GM19328 (cell line): ENCODE results near the gene PDZRN3.
A peak's percentile ranks its signal among the peaks of the same experiment; 100 is the strongest.

Experiments used
- ATAC-seq: cut with Tn5 transposase; IDR thresholded peaks from one replicate; pipeline ENCODE4 v1.9.1; 2021; ENCODE audit warnings: mild to moderate bottlenecking, moderate library complexity; ENCODE audit not compliant: unreplicated experiment

Gene PDZRN3

DNA sequence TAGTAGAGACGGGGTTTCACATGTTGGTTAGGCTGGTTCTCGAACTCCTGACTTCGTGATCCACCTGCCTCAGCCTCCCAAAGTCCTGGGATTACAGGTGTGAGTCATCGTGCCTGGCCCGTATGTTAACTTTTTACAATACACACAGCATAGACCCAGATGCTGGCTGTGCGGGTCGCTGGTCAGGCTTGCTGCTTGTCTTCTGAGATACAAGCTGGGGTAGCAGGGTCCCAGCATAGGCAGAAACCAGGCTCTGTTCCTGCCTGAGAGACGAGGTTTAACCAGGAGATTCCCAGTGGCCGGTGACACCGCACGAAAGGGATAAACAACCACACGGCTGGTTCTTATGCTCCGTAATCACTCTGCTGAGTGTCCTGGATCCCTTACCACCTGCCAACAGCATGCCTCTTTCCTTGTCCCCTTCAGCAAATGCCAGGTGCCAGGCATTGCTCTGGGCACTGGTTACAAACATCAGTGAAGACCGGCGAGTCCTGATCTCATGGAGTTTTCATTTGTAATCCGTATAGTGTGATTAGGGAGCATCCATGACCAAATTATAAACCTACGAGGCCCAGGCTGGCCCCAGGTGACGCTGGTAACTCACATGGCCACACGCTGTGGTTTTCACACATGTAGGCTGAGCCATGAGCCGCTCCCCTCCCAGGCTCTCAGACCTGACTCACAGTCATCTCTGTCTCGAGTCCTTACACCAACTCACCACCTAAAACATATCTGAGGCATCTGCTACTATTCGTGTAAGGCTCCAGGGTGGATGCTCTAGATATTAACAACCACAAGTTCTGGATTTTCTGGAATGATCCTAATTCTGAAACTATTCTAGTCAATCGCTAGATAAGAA lies 125.7 kb downstream of the PDZRN3 start:
- no peak for ATAC-seq

DNA sequence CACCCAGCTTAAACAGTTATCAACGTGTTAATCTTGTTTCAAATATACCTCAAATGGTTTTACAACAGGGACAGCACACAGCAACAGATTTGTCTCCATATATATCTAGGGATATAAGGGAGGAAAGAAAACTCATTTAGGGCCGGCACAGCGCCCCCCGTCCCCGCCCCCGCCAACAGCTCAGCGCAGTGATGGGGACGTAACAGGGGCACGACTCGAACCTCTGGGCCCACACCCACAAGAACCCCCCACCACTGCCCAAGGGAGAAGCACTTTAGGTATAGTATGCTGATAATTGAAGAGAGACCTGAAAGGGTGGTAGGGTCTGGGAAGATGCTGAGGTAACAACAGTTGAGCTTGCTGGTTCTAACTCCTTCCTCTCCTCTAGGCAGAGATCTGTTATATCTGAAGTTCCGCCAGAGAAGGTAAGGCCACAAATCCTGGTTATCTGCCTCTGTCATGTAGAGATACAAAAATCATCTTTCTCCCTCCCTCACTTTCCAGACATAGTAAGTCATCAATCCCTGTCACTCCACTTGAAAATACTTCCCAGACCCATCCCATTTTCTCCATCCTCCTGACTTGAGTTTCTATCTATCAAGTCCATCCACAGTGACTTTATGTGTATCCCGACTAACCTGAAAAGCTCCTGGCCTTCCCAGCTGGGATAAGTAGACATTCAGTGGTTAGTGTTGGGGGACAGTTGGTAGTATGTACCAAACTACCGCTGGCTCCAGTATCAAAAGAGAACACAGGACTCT lies 126.9 kb downstream of the PDZRN3 start:
- no peak for ATAC-seq

DNA sequence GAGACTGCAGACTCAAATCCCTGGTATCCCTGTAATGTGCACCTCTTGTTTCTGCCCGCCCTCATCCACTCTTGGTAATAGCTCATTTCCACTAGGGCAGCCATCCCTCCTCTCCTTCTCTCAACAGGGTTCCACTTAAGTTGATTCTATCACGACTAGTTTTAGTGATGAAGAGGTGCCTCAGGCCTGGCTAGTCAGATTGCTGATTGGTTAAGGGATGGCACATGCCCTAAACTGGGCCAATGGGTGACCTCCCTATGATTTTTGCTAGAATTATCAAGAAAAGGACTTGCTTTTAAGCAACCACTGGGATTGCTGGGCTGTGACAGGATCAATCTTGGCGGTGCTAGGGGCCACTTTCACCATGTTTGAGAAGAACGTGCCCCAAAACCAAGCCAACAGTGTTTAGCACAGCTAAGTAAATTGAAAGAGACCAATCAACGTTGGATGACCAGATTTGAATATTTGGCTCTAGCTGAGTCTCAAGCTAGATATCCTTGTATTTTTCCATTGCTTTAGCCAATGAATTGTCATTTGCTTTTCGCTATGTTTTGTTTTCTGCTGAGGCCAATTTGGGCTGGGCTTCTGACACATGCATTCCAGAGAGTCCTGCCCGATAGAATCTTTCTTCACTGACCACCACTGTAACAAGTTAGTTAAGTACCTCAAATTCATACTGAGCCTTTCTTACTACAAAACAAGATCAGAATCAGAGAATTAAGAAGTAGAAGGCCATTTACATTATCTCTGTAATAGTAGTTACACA lies 131.0 kb downstream of the PDZRN3 start:
- no peak for ATAC-seq

DNA sequence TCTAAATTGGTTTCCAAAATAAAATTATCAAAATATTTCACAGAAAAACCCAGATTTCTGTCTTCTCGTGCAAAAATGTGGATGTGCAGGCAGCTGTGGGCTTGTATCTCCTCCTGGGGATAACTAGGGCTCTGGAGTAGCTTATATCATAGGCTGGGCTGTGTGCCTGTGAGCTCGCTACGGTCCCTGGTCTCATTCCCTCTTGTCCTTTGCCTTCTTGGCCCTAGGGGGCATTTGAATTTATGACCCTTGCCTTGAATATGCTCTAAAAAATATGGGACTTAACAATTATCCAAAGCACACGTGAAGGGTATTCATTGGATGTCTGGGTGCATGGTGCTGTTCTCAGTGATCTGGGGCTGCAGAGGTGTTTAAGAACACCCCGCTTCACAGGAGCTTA lies 132.6 kb downstream of the PDZRN3 start:
- ATAC-seq, result no peak

DNA sequence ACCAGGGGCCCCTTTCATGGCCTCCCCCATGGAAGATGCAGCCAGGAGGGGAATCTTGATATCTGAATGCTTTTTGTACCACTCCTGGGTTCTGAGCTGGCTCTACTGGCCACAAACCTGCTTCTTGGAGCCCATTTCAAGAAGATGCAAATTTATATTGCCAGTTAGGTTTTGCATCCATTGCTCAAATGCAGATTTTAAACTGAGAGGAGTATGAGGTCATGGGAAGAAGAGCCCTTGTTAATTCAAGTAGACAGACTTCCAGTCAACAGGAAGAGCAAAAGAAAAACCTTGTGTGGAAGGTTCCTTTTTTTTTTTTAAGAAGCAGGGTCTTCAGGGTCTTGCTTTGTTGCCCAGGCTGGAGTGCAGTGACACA lies 133.5 kb downstream of the PDZRN3 start:
- ATAC-seq, result no peak

DNA sequence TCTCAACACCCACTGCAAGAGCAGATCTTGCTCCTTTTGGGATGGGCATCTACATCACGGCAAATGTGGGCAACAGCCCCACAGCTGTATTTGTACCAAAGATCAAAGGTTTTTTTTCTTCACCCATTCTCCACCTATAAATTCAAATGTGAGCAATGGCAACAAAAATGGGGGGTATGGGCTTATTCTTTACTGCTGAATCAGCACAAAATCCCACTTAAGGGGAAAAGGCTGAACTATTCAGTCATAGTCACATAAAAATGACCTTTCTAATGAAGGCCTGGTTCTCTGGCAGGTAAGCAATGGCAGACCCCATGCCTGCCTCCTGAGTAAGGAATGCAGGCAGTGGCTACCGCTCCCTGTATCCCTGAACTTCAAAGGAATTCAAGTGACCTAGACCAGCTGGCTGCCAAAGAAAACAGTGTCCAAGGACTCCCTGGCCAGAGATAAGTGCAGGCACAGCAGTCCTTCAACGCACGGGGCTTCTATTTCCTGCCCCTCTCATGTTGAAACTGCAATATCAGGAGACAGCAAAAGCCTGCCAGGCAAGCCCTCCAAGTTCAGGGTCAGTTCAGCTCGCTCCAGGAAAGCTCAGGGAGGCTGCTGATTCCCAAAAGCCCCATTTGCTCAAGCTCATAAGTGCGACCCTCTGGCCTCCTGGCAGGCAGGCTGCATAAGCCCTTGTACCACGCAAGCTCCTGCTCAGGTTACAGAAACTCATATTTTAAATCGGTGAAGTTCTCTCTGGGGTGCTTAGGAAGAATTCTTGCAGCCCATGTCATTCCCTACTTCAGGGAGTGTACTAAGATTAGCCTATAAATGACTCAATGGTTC lies 134.1 kb downstream of the PDZRN3 start:
- ATAC-seq, result no peak

DNA sequence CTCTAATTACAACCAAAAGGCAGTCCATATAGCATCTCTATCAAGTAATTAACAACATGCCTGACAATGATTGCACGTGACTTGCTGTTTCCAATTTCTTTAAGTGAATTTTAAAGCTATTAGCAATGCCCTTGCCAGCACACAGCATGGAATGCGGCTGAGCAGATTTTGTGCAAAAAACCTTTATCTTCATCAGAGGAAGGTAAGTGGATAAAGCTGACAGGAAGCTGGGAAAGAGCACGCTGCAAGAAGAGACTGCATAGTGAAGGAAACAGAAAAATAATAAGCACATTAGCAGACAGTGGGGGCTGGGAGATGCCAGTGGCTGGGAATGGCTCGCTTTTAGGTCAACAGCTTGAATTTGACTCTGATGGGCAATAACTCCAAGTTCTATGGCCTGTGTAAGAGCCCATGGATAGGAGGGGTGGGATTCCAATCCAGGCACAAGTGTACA lies 138.8 kb downstream of the PDZRN3 start:
- ATAC-seq, result no peak

DNA sequence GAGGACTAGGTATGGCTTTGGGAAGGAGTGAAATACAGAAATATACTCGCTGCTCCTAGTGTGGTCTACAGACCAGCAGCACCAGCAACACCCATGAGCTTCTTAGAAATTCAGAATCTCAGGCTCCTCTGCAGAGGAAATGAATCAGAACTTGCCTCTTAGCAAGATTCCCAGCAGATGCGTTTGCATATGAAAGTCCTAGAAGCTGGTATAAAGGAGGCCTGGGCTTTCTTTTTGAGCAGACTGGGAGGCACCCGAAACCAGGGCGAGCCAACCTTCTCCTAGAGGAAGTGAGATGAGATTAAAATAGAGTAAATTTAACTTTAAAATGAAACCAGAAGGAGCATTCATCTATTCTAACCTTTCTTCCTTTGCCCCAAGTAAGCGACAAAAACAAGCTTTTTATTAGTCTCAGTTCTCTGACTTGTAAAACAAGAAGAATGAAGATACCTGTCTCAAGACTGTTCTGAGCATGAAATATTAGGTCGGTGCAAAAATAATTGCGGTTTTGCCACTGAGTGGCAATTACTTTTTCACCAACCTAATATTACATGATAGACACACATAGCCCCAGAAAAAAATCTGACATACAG lies 140.0 kb downstream of the PDZRN3 start:
- ATAC-seq, result peak; percentile 62

DNA sequence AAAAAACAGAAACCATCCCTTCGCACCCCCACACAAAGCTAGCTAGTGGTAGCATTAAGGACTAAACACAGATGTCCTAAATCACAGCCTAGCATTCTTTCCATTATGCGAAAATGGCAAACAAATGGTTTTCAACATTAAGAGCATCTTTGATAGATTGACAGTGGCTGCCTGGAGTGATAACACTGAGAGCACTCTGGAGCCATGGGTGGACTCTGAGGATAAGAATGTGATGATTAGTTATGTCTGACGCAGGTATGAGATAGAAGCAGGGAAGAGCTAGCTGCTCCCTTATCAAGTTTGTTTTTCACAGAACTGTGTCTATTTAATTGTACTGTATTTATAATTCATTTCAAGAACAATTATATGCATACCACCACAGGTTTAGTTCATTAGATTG lies 142.9 kb downstream of the PDZRN3 start:
- no peak for ATAC-seq

DNA sequence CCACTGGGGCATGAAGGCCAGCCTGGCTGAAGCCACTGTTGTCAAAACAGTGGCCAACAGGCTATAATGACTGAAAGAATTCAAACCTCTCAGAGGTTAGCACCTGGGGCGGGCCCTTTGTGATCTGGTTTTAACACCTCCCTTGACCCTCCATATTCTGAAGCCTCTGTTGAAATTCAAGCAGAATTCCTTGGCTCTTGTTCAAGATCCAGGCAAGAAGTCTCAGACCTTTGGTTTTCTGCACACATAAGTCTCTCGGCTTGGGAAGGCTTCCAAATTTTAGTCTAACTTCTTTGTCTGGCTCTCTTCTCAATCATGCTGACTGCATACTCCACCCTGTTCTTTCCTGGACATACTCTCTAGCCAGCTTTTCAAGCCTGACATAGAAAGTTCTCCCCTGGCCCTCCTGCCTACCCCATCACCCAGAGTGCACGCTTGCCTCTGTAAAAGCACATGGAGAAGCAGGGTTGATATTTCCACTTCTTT lies 144.5 kb downstream of the PDZRN3 start:
- ATAC-seq, result no peak

DNA sequence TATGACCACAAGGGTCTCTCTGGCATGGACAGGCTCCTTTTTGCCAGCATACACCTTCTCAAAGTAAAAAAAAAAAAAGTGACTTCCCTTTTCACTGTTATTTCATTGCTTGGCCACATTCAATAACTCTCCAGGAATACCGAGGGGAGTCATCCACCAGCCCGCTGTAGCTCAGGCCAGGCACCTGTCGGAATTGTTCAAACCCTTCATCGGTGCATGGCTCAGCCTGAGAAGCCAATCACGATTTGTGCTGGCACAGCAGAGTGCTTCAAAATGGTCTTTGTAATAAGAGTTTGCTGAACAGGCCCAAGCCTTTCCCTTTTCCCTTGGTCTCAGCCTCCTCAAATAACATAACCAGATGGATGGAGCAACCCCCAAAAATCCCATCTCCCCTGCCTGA lies 145.4 kb downstream of the PDZRN3 start:
- no peak for ATAC-seq

DNA sequence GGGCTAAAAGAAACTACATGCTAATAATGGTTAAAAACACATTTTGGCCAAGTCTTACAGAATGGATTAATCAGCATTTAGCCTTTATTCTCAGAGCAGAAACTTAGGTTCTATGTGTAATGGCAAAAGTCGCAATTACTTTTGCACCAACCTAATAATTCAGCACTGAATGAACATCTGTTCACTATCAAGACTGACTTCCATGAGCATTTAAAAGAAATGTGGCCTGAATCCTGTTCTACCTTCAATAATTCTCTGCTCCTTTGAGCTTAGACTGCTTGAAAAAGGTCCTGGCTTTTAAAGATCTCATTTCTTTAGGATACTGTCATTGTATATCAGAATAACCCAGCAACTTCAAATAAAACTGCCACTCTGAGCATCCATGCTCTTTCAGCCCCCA lies 145.9 kb downstream of the PDZRN3 start:
- no peak for ATAC-seq

DNA sequence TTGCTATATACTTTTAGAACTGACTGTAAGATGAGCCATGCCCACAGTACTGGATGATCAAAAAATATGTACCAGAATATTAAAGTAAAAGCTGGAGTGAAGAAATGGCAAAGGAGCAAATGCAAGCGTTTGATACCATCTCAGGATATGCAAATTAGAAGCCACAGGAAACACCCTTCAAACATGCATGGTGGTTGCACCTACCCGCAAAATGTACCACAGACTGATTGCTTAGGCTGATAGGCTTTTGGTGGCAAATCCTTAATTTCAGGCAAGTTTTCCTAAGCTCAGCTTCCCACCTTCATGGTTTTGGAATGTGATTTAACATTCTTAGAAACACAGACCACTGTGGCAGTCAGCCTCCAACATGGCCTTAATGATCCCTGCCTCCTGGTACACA lies 149.0 kb downstream of the PDZRN3 start:
- ATAC-seq, result no peak

DNA sequence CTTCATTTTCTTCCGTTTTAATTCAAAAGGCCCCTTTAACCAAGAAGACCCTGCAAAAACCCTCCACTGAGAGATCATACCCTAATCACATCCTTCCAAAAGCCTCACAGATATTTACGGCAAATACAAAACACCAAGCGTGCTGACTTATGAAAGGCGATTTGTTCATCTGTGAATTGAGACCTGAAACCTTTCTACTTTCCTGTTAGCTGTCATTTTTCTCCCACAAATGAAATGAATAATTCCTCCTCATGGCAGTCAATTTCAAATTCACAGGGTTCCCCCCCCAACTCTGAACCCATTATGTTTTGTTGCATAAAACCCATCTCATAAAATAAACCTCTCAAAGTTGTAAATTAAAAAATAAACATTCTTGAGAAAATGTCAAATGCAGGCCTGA lies 149.6 kb downstream of the PDZRN3 start:
- ATAC-seq, result no peak

DNA sequence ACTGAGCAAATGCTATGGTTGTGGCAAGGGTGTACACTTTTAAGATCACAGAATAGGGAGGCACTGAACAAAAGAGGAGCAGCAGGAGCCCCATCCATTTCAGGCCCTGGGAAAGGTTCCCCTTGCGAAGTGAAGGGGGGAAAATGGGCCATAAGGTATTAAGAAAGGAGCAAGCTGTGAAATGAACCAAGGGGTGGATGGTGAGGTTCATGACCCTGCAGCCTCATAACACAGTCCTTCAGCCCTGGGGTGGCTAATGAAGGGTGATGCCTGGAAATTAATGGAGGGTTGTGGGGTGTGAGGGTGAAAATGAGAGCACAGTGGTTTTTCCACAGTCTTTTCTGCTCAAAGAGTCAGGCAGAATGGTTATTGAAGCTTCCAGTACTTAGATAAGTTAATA lies 150.1 kb downstream of the PDZRN3 start:
- no peak for ATAC-seq

DNA sequence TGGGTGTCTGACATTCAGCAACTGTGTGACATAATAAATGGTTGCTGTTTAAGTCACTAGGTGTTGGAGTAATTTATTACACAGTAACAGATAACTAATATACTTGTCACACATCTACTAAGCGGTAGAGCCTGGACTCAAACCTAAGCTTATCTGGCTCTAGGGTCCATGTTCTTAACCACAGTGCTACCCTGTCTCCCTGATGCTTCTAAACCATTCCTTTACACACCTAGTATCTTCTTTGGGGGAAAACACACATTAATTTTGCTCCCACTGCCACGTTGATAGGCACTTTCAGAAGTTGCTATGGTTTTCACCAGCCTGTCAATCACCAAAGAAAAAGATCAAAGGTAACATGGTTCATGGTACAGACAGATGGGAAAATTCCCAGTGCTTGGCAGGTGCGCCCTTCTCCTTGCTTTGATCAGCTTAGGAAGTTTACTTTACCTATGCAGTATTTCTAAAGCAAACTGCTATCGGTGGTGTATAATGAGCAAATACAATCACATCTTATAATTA lies 150.8 kb downstream of the PDZRN3 start:
- ATAC-seq, result no peak

DNA sequence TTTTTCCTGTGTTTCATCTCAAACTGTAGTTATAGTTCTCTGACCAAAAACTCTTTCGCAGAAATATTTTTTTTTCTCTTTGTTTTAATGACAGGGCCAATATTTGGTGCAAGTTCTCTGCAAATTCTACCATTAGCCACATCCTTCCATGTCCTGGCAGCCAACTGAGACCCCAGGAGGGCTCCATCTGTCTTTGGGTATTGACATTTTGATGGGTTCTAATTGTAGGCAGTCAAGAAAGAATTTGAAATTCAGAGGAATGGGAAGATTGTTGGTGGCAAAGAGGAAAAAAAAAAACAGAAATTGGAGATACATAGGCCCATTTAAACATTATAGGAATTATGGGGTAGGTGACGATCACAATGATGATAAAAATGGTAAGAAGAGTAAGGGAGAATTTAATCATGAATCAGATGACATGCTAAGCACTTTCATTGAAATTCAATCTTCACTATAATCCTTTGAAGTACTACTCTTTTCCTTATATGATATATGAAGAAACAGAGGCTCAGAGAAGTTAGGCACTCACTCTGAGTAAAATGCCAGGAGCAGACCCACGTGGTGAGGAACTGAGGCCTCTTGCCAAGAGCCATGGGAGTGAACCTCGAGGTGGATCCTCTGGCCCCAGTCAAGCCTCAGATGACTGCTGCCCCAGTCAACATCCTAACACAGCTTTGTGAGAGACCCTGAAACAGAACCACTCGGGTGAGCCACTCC lies 151.4 kb downstream of the PDZRN3 start:
- no peak for ATAC-seq

DNA sequence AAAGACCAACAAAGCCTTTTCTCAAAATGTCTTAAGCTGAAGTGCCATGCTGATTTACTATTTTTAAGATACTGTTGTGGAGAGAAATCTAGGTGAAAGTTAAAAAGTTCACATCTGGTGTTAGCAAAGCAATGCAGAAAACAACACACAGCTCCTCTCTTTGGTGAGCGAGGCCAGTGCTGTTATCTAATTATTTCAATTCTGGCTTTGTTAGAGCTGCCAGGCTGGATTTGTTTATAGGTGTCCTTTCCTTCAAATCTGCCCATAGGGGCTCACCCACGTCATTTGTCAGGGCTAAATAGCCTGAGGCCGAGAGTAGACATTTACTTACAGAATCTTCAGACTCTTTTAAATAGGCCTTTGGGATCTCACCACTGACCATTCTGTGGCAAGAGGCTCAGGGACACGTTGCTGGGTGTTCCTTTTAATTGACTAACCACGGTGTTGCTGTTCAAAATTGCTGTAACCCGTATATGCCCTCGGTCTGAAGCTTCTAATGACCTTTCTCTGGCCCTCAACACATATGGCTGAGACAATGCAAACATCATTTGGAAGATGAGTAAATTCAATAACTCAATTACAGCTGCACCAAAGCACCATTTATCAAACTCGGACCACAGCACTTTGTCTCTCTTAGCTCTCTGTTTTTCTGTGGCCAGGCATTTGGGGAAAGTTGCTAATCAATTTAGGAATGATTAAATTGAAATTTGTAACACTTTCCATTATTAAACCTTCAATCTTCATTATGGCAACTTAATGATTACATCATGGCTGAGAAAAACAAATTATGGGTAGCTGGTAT lies 152.6 kb downstream of the PDZRN3 start:
- ATAC-seq, result no peak
